RWPE1 (cell line): Measurements from ENCODE around the gene CACNG8.
"Not testable (repeated sequence)": the region's sequence is repeated elsewhere in the genome, so short reads cannot be mapped to it uniquely, and the experiment has no call there.

Experiments
- CTCF ChIA-PET: fragments of 350-600 bp; sonication (Branson Sonifier 250); formaldehyde crosslinking; extraction: SDS; loops from one replicate; lab custom pipeline; 2021; lab: Yijun Ruan, JAX
- POLR2A ChIA-PET: fragments of 400-600 bp; formaldehyde crosslinking; extraction: SDS; loops from one replicate; lab custom pipeline; 2020; ENCODE audit warnings: antibody characterized with exemption; ENCODE audit not compliant: low non-redundant PET; lab: Yijun Ruan, JAX
- DNase-seq: peaks from one replicate; pipeline ENCODE4 v3.0.0; 2012; ENCODE audit warnings: low spot score
- H3K27ac ChIP-seq: fragments of 450-650 bp; 2 replicates; pipeline ENCODE4 v1.5.1; 2017
- CTCF ChIP-seq: fragments of 450-650 bp; conservative IDR thresholded peaks from 2 replicates; pipeline ENCODE4 v1.5.1; 2017; ENCODE audit warnings: low read depth, mild to moderate bottlenecking

The CACNG8 gene

GRCh38 chr19:54035215-54036178 is 72.8 kb downstream of the CACNG8 start:
- peak; percentile 74 for DNase-seq
- peak overlapping the region; percentile 74 for H3K27ac ChIP-seq
- TF ChIP-seq CTCF, result no peak
- ChIA-PET POLR2A (no interaction called here), CTCF (interaction anchor here (0.6 to 1.0 kb wide), 3 partner anchors 88 to 376 kb away, joined by 3 to 5 read pairs (median 4); no protein-coding TSS in a partner anchor)

GRCh38 chr19:54036542-54036941 is 73.8 kb downstream of the CACNG8 start:
- POLR2A ChIA-PET, DNase-seq, CTCF ChIA-PET: not testable (repeated sequence)
- peak overlapping the region; percentile 74 for H3K27ac ChIP-seq
